Measurements from ENCODE around the gene FARP2. TPM values are rescaled to one million over a fixed set of nuclear protein-coding genes. Genes with fewer than 3 reads are reported as not detected.

The FARP2 gene
- total RNA-seq, 1 experiment from 2014 or later, result 29.9 TPM

GRCh38 chr2:241467777-241468475, 111.8 kb downstream of the FARP2 start:
- no peak overlapping the region for H2AFZ ChIP-seq (ENCODE audit: low read length)

GRCh38 chr2:241468476-241468781, 112.3 kb downstream of the FARP2 start:
- no peak overlapping the region for H3K9ac ChIP-seq (ENCODE audit: low read length)
- no peak overlapping the region for H3K4me3 ChIP-seq (ENCODE audit: low read length)
- ChIA-PET CTCF (no interaction called here), POLR2A (ENCODE audit: unreplicated experiment) (no interaction called here)
- H3K36me3 ChIP-seq (ENCODE audit: low read depth, low read length), result no peaks in the 10 kb centered on the region
- DNase-seq (no peak), ATAC-seq (no peak)
- no peaks in the 10 kb centered on the region for H3K4me1 ChIP-seq (ENCODE audit: insufficient read depth, low read length)
- H3K9me3 ChIP-seq (ENCODE audit: low read length), result no peaks in the 10 kb centered on the region
- H3K79me2 ChIP-seq (ENCODE audit: low read length), result no peaks in the 10 kb centered on the region
- H3K27me3 ChIP-seq (ENCODE audit: low read length), result no peaks in the 10 kb centered on the region
- TF ChIP-seq CTCF (conservative IDR thresholded peaks at IDR 0.05; ENCODE audit: low read depth, low read length), result no peak
- TF ChIP-seq EZH2 (IDR thresholded peaks at IDR 0.05; ENCODE audit: low read length, unreplicated experiment), result no peak
- TF ChIP-seq EZH2phosphoT487 (IDR thresholded peaks at IDR 0.05; ENCODE audit: borderline replicate concordance, low read length), result no peak
- H4K20me1 ChIP-seq (ENCODE audit: low read length), result no peaks in the 10 kb centered on the region
- no TSS peak for BruUV-seq (replicated peaks)
- no peak overlapping the region for H3K27ac ChIP-seq (ENCODE audit: low read length)
- H3F3A ChIP-seq (ENCODE audit: low read length, unreplicated experiment), result no peaks in the 10 kb centered on the region
- no peak overlapping the region for H3K4me2 ChIP-seq (ENCODE audit: low read length)
- intact Hi-C loops (cut with micrococcal nuclease), result no loop called here
- no peak overlapping the region for H2AFZ ChIP-seq (ENCODE audit: low read length)
- no peaks in the 10 kb centered on the region for H3K9me2 ChIP-seq (replicated peaks; ENCODE audit: low read length)

More at GRCh38 chr2:241467777-241468475, 111.8 kb downstream of the FARP2 start:
- DNase-seq (no peak), ATAC-seq (no peak)
- intact Hi-C loops (cut with micrococcal nuclease), result no loop called here
- Histone ChIP-seq H4K20me1 (ENCODE audit: low read length) (no peaks in the 10 kb centered on the region), H3K27ac (ENCODE audit: low read length) (no peak overlapping the region), H3K36me3 (ENCODE audit: low read depth, low read length) (no peaks in the 10 kb centered on the region), H3K27me3 (ENCODE audit: low read length) (no peaks in the 10 kb centered on the region), H3K9me2 (replicated peaks; ENCODE audit: low read length) (no peaks in the 10 kb centered on the region), H3K4me3 (ENCODE audit: low read length) (no peak overlapping the region), H3K79me2 (ENCODE audit: low read length) (no peaks in the 10 kb centered on the region), H3K4me2 (ENCODE audit: low read length) (no peak overlapping the region), H3K9me3 (ENCODE audit: low read length) (no peaks in the 10 kb centered on the region), H3F3A (ENCODE audit: low read length, unreplicated experiment) (no peaks in the 10 kb centered on the region), H3K9ac (ENCODE audit: low read length) (no peak overlapping the region), H3K4me1 (ENCODE audit: insufficient read depth, low read length) (no peaks in the 10 kb centered on the region)
- POLR2A ChIA-PET (ENCODE audit: unreplicated experiment), result no interaction called here
- CTCF ChIA-PET, result no interaction called here
- no TSS peak for BruUV-seq (replicated peaks)
- TF ChIP-seq EZH2 (IDR thresholded peaks at IDR 0.05; ENCODE audit: low read length, unreplicated experiment) (no peak), CTCF (conservative IDR thresholded peaks at IDR 0.05; ENCODE audit: low read depth, low read length) (no peak), EZH2phosphoT487 (IDR thresholded peaks at IDR 0.05; ENCODE audit: borderline replicate concordance, low read length) (no peak)

- no peak overlapping the region for H3K4me3 ChIP-seq (ENCODE audit: low read length)
- ChIA-PET POLR2A (ENCODE audit: unreplicated experiment) (no interaction called here), CTCF (no interaction called here)
- H3K9me3 ChIP-seq (ENCODE audit: low read length), result no peaks in the 10 kb centered on the region
- no peaks in the 10 kb centered on the region for H3K9me2 ChIP-seq (replicated peaks; ENCODE audit: low read length)
- intact Hi-C loops (cut with micrococcal nuclease), result no loop called here
- no peaks in the 10 kb centered on the region for H3F3A ChIP-seq (ENCODE audit: low read length, unreplicated experiment)
- no peaks in the 10 kb centered on the region for H4K20me1 ChIP-seq (ENCODE audit: low read length)
- H2AFZ ChIP-seq (ENCODE audit: low read length), result no peak overlapping the region
- H3K27me3 ChIP-seq (ENCODE audit: low read length), result no peaks in the 10 kb centered on the region
- no peaks in the 10 kb centered on the region for H3K4me1 ChIP-seq (ENCODE audit: insufficient read depth, low read length)
- BruUV-seq (replicated peaks), result no TSS peak
- H3K9ac ChIP-seq (ENCODE audit: low read length), result no peak overlapping the region
- DNase-seq, result no peak
- no peak for ATAC-seq
- no peak overlapping the region for H3K27ac ChIP-seq (ENCODE audit: low read length)
- no peaks in the 10 kb centered on the region for H3K79me2 ChIP-seq (ENCODE audit: low read length)
- no peak overlapping the region for H3K4me2 ChIP-seq (ENCODE audit: low read length)
- TF ChIP-seq EZH2phosphoT487 (IDR thresholded peaks at IDR 0.05; ENCODE audit: borderline replicate concordance, low read length), result no peak
- TF ChIP-seq EZH2 (IDR thresholded peaks at IDR 0.05; ENCODE audit: low read length, unreplicated experiment), result no peak
- no peak for TF ChIP-seq CTCF (conservative IDR thresholded peaks at IDR 0.05; ENCODE audit: low read depth, low read length)
- H3K36me3 ChIP-seq (ENCODE audit: low read depth, low read length), result no peaks in the 10 kb centered on the region
These were observed 113.7 kb downstream of the FARP2 start for GRCh38 chr2:241469746-241470145.

Measured in PC-3 (cell line).